22Rv1 (cell line): ENCODE results near the gene RAD52.

Source experiments
- H3K27ac ChIP-seq: fragments of 450-650 bp; 2 replicates; pipeline ENCODE4 v1.5.1; 2017
- CTCF ChIP-seq: fragments of 450-650 bp; IDR thresholded peaks from 2 replicates; pipeline ENCODE4 v1.5.1; 2017; ENCODE audit warnings: mild to moderate bottlenecking
- ZFX ChIP-seq: fragments of 450-650 bp; IDR thresholded peaks from 2 replicates; pipeline ENCODE4 v1.6.1; 2017; ENCODE audit warnings: antibody characterized with exemption, borderline replicate concordance

Gene RAD52

DNA sequence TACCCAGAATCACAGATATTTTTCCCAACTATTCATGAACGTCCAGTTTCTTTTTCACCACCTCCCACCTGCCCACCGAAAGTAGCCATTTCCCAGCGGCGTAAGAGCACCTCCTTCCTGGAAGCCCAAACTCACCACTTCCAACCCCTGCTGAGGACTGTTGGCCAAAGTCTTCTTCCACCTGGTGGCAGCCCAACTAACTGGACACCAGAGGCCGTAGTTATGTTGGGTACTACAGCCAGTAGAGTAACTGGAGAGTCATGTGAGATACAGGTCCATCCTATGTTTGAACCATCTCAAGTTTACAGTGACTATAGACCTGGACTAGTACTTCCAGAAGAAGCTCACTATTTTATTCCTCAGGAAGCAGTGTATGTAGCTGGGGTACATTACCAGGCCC is 81.6 kb downstream of the RAD52 start:
- TF ChIP-seq ZFX (no peak), CTCF (no peak)
- H3K27ac ChIP-seq = no peak overlapping the region

DNA sequence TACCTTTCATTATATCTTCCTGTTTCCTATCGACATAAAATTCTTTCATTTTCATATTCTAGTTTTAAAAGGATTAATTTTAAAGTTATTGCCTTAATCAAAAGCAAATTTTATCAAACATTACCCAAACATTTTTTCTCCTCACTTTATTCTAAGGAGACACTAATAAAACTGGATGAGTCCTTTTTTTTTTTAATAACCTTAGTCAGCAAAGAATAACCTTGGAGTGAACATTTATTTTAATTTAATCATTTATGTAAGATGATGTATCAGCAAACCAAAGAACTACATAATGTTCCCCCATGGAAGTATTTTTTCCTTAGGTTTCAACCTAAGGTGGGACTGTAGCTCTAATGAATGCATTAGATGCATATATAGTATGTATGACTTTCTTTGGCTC is 83.9 kb downstream of the RAD52 start:
- no peak for TF ChIP-seq ZFX
- TF ChIP-seq CTCF = no peak

GRCh38 chr12:863285-863684 is 86.2 kb downstream of the RAD52 start:
- no peak for TF ChIP-seq CTCF
- no peak for TF ChIP-seq ZFX
- H3K27ac ChIP-seq = no peak overlapping the region

More for the DNA sequence above, 83.9 kb downstream of the RAD52 start:
- H3K27ac ChIP-seq = no peak overlapping the region

GRCh38 chr12:862303-862911 is 87.1 kb downstream of the RAD52 start:
- H3K27ac ChIP-seq = no peak overlapping the region
- TF ChIP-seq ZFX = no peak
- TF ChIP-seq CTCF = no peak
